Measurements from ENCODE around the gene WDR49.

Gene WDR49

DNA sequence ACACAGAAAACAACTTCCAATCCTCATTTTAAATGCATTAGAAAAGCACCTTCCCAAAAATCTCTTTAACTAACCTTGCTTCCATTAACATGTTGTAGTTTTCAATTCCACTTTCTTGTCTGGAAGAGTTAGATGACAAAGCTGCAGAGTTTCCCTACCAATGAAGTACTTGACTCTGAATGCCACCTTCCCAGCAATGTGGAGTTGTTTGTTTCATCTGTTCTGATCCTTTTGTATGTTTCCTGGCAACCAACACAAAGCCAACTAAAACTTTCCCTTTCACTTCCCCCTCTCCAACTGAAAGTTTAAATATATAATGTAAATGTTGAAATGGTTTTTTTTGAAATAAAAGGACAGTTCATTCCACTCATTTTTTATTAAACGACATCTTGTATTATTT lies at the start of gene WDR49:
TSS of gene WDR49 (minus strand) at position 183 of the 400 bp plus-strand sequence. CDS start 517 bp downstream, outside the sequence.
- no peak for DNase-seq (ENCODE audit: low read depth)

DNA sequence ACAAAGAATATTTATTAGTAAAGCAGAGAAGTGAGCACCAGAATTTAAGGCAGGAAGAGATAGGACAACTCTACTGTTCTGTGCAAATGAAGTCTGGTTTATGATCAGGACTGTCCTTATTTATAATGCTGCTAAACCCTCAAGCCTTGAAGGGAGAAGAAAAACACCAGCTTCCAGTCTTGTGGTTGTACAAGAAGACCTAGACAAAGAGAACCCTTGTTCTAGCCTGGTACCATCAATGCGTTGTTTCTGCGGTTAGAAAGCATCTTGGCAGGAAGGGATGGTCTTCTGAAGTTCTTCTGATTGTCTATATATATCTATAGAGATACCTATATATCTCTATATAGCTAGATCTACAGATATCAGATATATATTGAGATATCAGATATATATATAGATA lies 47.2 kb upstream of the WDR49 start:
- DNase-seq (ENCODE audit: low read depth): no peak

DNA sequence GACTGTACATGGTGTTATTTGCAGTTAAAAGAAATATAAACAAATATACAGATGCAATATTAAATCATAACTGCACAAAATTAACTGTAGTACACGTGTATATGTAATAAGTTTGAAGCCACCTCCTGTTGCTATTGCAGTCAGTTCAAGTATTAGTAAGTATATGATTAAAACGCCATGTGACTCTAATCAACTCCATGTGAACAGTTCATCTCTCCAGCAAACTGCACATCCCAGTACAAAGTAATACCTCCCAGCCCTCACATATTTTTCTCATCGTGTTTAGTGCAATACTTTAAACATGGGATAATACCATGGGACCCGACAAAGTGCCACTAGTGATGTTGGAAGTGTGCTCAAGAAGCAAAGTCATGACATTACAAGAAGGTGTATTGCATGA lies 46.3 kb upstream of the WDR49 start:
- no peak for DNase-seq (ENCODE audit: low read depth)

GRCh38 chr3:167694121-167694520 lies 40.4 kb upstream of the WDR49 start:
- DNase-seq (ENCODE audit: low read depth): no peak

DNA sequence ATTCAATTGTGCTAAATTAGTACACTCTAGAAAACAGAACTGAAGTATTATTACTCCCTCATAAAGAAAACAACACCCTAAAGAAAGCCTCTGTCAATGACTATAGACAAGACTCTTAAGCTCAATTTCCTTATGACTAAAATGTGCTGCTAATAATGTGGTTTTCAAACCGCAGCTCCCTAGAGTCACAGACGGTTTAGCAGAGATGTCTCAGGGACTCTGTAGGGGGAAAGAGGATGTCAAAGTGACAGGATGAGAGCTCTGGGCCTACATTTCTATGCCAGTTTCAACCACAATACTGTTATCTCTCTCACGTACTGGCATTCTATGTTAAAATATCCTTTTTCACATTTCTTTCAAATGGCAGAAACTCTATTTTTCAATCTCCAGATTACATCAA lies 37.6 kb upstream of the WDR49 start:
- peak; percentile 3 for DNase-seq (ENCODE audit: low read depth)

DNA sequence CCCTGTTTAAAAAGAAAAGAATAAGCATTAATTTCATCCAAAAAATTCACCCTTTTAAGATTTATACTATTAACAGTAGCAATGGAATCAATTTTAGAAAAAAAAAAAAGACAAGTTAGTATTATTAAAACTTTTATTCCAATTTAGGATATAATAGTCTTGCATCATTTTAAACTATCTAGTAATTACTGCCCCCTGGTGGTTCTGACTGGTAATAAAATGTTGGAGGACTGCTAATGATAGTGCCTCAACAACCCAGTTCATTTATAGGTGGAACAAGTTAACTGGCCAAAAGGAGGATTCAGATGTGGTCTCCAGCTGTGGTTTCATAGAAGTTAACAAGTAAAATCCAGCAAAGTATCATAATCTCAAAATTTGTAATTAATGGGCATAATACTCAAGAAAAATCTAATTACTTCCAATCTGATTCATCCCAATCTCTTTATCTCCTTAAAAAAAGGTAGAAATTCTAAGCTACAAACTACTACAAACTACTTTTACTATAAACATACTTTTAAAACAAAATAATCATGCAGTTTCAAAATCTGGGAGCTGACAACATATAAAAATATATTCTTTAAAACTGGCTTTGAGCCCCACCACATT lies 30.7 kb upstream of the WDR49 start:
- peak; percentile 9 for DNase-seq (ENCODE audit: low read depth)

- DNase-seq (ENCODE audit: low read depth): no peak
Measured at GRCh38 chr3:167679526-167679925, 25.8 kb upstream of the WDR49 start.

DNA sequence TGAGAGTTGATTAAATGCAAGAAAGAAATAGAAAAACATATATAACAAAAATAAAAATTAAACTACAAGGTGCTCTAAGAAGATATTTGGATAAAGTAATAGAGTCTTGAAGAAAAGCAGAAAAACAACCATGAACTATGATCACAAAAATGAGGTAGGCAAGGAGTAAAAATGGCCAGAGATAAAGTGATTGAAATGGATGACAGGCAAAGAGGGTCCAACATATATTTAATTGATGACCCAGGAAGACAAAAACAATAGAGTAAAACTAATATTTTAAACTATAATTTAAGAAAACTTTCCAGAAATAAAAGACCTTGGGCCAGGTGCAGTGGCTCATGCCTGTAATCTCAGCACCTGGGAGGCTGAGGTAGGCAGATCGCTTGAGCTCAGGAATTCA lies 22.1 kb upstream of the WDR49 start:
- no peak for DNase-seq (ENCODE audit: low read depth)

DNA sequence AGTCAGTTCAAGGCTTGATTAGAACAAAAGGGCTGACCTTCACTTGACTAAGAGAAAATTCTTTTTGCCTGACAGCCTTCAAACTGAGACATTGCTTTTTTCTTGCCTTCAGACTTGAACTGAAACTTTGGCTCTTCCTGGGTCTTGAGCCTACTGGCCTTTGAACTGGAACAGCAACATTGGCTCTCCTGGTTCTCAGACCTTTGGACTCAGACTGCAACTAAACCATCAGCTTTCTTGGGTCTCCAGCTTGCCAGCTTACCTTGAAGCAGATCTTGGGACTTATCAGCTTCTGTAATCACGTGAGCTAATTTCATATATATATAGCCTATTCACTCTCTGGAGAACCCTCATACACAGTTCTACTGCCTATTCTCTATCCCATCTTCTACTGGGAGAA lies 19.5 kb upstream of the WDR49 start:
- no peak for DNase-seq (ENCODE audit: low read depth)

- no peak for DNase-seq (ENCODE audit: low read depth)
Measured at GRCh38 chr3:167671878-167672427, 18.2 kb upstream of the WDR49 start.

- DNase-seq (ENCODE audit: low read depth): no peak
Measured at GRCh38 chr3:167669699-167670098, 16.0 kb upstream of the WDR49 start.

GRCh38 chr3:167668651-167669050 lies 14.9 kb upstream of the WDR49 start:
- no peak for DNase-seq (ENCODE audit: low read depth)

GRCh38 chr3:167666563-167666962 lies 12.8 kb upstream of the WDR49 start:
- DNase-seq (ENCODE audit: low read depth): no peak

GRCh38 chr3:167662919-167663400 lies 9.2 kb upstream of the WDR49 start:
- DNase-seq (ENCODE audit: low read depth): no peak

DNA sequence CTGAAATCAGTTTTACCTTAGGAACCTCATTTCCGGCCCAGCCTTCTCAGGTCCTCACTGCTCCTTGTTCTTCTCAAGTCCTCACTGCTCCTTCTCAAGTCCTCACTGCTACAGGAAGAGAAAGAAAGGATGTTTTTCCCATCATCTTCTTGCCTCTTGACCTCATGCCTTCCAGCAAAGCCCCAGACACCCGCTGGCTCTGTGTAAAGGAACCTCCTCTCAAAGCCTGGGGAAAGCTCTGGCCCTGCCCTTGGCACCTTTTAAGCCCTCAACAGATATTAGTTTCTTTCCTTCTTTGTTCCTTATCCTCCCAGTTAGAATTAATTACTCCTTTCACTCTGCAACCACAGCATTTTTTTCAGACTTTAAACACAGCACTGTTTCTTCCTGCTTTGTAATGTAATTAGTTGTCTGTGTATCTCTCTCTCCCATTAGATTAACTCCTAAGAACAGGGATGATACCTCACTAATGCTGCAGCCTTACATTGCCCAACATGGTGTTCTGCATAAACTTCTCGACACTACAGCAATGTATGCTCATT lies 4.0 kb upstream of the WDR49 start:
- no peak for DNase-seq (ENCODE audit: low read depth)

- no peak for DNase-seq (ENCODE audit: low read depth)
Measured at GRCh38 chr3:167656821-167657220, 3.1 kb upstream of the WDR49 start.

GRCh38 chr3:167653155-167653554 lies 587 bp downstream of the WDR49 start:
- no peak for DNase-seq (ENCODE audit: low read depth)

GRCh38 chr3:167651826-167652225 lies 1.9 kb downstream of the WDR49 start:
- no peak for DNase-seq (ENCODE audit: low read depth)

DNA sequence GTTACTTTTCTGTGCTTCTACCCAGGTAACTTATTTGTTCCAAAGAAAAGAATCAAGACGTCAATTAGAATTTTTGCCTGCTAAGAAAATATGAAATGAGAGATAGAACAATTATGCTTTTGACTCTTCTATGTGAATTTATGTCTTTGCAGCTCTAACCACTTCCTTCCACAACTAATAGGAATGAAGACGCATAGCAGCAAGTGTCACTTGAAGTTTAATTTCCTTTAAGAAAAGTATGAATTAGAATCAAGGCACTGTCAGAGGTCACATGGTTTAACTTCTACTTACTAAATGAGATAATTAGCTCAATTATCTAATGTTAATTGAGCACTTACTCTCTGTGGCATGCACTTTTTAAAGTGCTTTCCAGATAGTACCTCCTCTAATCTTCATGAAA lies 3.3 kb downstream of the WDR49 start:
- no peak for DNase-seq (ENCODE audit: low read depth)

- no peak for DNase-seq (ENCODE audit: low read depth)
Measured at GRCh38 chr3:167649746-167650145, 4.0 kb downstream of the WDR49 start.

DNA sequence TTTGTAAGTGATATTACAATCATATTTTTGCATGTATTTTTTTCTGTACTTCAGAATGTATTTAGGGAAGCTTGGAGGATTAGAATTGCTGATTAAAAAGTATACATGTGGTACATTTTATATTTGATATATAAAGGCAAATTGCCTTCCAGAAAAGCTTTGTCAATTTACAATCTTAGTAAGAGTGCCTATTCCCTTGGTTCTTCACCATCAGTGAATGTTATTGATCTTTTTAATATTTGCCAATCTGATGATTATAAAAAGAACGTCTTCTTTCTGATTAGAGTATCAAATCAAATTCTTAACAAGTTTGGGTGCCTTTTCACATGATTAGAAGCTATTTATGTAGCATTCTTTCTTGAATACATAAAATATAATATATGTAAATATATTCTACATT lies 9.1 kb downstream of the WDR49 start:
- no peak for DNase-seq (ENCODE audit: low read depth)

- DNase-seq (ENCODE audit: low read depth): no peak
Measured at GRCh38 chr3:167631471-167631870, 22.3 kb downstream of the WDR49 start.

GRCh38 chr3:167626490-167626889 lies 27.3 kb downstream of the WDR49 start:
- no peak for DNase-seq (ENCODE audit: low read depth)

- DNase-seq (ENCODE audit: low read depth): no peak
Measured at GRCh38 chr3:167615030-167615429, 38.7 kb downstream of the WDR49 start.

Measured in activated T-cell treated with anti-CD3 and anti-CD28 coated beads for 48 hours (primary cell).